ENCODE results near the gene TMEM132D. TPM values are rescaled to one million over a fixed set of nuclear protein-coding genes. Genes with fewer than 3 reads are reported as not detected.

Gene TMEM132D
- total and polyA plus RNA-seq, 3 donors from 2014 or later: 0.44 to 0.50 (median 0.47) TPM

DNA sequence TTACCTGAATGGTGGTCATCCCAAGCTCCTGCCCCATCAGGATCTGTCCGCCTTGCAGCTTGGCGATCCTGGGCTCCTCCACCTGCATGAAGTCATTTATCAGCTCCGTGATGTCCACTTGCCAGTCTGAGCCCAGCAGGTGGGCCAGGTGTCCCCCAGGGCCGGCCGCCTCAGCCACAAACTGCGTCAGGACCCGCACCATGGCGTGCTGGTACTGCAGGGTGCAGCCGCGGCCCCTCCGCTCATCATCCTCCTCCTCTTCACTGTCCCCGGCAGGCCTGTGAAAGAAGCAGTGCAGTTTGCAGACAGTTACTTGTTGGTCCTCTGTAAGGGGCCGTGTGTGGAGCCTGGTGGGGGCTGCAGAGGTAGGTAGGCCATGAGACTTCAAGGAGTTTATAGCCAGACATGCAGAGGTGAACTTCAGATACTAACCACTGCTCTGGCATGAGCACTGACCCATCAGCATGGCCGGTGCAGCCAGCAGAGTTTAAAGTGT, 822.0 kb downstream of the TMEM132D start:
- DNase-seq: no peak
- TF ChIP-seq, protein P1, sequence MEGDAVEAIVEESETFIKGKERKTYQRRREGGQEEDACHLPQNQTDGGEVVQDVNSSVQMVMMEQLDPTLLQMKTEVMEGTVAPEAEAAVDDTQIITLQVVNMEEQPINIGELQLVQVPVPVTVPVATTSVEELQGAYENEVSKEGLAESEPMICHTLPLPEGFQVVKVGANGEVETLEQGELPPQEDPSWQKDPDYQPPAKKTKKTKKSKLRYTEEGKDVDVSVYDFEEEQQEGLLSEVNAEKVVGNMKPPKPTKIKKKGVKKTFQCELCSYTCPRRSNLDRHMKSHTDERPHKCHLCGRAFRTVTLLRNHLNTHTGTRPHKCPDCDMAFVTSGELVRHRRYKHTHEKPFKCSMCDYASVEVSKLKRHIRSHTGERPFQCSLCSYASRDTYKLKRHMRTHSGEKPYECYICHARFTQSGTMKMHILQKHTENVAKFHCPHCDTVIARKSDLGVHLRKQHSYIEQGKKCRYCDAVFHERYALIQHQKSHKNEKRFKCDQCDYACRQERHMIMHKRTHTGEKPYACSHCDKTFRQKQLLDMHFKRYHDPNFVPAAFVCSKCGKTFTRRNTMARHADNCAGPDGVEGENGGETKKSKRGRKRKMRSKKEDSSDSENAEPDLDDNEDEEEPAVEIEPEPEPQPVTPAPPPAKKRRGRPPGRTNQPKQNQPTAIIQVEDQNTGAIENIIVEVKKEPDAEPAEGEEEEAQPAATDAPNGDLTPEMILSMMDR (IDR thresholded peaks at IDR 0.05): no peak
- 77 to 91% methylated on average over 11 to 14 of the region's 14 CpGs for WGBS, 2 donors
- intact Hi-C loops (cut with DNase I; ENCODE audit: low total_unique reads): no loop called here
- H3K4me1 ChIP-seq: no peaks in the 10 kb centered on the region
- H3K9me3 ChIP-seq: no peaks in the 10 kb centered on the region
- no peaks in the 10 kb centered on the region for H3K36me3 ChIP-seq (ENCODE audit: low read depth, missing control alignments)
- H3K27me3 ChIP-seq: no peaks in the 10 kb centered on the region
- no peak overlapping the region for H3K27ac ChIP-seq
- H3K4me3 ChIP-seq: no peak overlapping the region

DNA sequence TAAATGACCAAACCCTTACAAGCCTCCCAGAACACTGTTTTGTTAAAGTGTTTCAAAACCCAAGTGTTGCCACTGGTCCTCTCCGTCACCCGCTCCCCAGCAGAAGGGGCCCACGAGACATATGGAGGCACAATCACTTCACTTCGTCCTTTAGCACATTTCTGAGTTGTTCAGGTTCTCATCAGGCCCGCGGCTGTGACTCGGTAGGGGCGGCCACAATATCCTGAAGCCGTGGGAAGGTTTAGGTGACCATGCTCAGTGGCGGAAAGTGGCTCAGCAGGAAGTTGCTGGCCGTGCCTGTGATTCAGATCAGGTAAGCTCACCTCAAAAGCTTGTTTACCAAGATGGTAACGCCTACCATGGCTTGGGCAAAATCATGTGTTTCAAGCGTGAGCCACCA, 823.0 kb downstream of the TMEM132D start:
- Histone ChIP-seq H3K4me3 (no peak overlapping the region), H3K4me1 (no peaks in the 10 kb centered on the region), H3K27me3 (no peaks in the 10 kb centered on the region), H3K36me3 (ENCODE audit: low read depth, missing control alignments) (no peaks in the 10 kb centered on the region), H3K27ac (no peak overlapping the region), H3K9me3 (no peaks in the 10 kb centered on the region)
- intact Hi-C loops (cut with DNase I; ENCODE audit: low total_unique reads): no loop called here
- 79 to 87% methylated on average over 12 to 13 of the region's 13 CpGs for WGBS, 2 donors
- TF ChIP-seq, protein P1 (IDR thresholded peaks at IDR 0.05): no peak
- no peak for TF ChIP-seq POLR2A (IDR thresholded peaks at IDR 0.05)
- no peak for DNase-seq

DNA sequence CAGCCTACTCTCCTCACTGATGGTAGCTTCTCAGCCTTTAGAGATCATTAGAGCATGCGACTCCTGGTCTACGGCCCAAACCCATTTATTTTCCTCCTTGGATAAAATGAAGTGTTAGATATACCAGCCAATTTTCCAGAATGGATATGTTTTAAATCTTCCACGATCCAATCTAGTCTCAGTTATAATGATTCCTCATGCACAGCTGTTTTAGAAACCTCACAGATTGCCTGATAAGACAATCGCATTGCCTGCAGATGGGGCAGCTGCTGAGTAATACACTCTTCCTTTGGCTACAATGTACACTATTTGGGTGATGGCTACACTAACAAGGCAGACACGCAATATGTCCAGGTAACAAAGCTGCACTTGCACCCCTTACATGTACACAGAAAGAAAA, 823.4 kb downstream of the TMEM132D start:
- intact Hi-C loops (cut with DNase I; ENCODE audit: low total_unique reads): no loop called here
- TF ChIP-seq POLR2A (IDR thresholded peaks at IDR 0.05): no peak
- TF ChIP-seq, protein P1 (IDR thresholded peaks at IDR 0.05): no peak
- no peak overlapping the region for H3K27ac ChIP-seq
- no peak overlapping the region for H3K4me3 ChIP-seq
- H3K4me1 ChIP-seq: no peaks in the 10 kb centered on the region
- 72 to 78% methylated on average over 5 of the region's 5 CpGs for WGBS, 2 donors
- DNase-seq: no peak
- H3K27me3 ChIP-seq: no peaks in the 10 kb centered on the region
- no peaks in the 10 kb centered on the region for H3K36me3 ChIP-seq (ENCODE audit: low read depth, missing control alignments)
- H3K9me3 ChIP-seq: no peaks in the 10 kb centered on the region

DNA sequence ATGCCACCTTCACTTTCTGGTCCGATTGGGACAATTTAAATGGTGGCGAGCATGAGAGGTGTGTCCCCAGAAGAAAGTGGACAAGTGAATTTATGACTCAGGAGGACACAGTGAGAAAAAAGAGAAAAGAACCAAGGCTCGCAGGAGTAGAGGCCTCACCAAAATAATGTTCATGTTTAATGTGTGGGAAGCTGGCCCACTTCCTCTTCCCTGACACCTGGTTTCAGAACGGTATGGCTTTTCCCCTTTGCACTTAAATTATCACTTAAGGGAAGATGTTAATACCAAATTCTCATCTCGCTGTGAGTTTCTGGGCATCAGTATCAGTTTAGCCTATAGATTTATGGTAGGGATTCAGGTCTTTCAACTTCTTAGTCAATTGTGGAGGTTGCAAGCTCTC, 824.1 kb downstream of the TMEM132D start:
- H3K27me3 ChIP-seq: no peaks in the 10 kb centered on the region
- no peak overlapping the region for H3K27ac ChIP-seq
- no peak overlapping the region for H3K4me3 ChIP-seq
- H3K4me1 ChIP-seq: no peaks in the 10 kb centered on the region
- no peaks in the 10 kb centered on the region for H3K36me3 ChIP-seq (ENCODE audit: low read depth, missing control alignments)
- WGBS, 2 donors: 78 to 84% methylated on average over 5 of the region's 5 CpGs
- no peaks in the 10 kb centered on the region for H3K9me3 ChIP-seq
- intact Hi-C loops (cut with DNase I; ENCODE audit: low total_unique reads): no loop called here
- no peak for DNase-seq
- TF ChIP-seq POLR2A (IDR thresholded peaks at IDR 0.05): no peak
- TF ChIP-seq, protein P1 (IDR thresholded peaks at IDR 0.05): no peak
